Prostate gland (tissue), 2 donors: ENCODE measurements around the gene AS3MT. TPM values are rescaled to one million over a fixed set of nuclear protein-coding genes. Genes with fewer than 3 reads are reported as not detected.

Source experiments
- DNase-seq: peaks from one replicate; pipeline ENCODE4 v3.0.0-alpha.2; 2019; ENCODE audit warnings: low spot score
- H3K27ac ChIP-seq, 2 donors: fragments of 200-600 bp; sonication (generic); 2 replicates each; pipeline ENCODE4 v1.5.1; 2017 to 2019
- H3K27me3 ChIP-seq: fragments of 200-600 bp; sonication (generic); replicated peaks from 2 replicates; pipeline ENCODE4 v1.5.1; 2019; ENCODE audit not compliant: insufficient read depth
- H3K36me3 ChIP-seq, 2 donors: fragments of 200-600 bp; sonication (generic); 1 replicate in 1 of 2; 2 replicates in 1 of 2; pipeline versions ENCODE4 v1.5.1 to v1.8.1; 2017 to 2019
- H3K4me1 ChIP-seq: fragments of 200-600 bp; sonication (generic); replicated peaks from 2 replicates; pipeline ENCODE4 v1.5.1; 2019
- H3K4me3 ChIP-seq, 2 donors: fragments of 200-600 bp; sonication (generic); 2 replicates each; pipeline ENCODE4 v1.5.1; 2017 to 2019
- H3K9me3 ChIP-seq: fragments of 200-600 bp; sonication (generic); 2 replicates; pipeline ENCODE4 v1.5.1; 2017
- POLR2A ChIP-seq: fragments of 450-650 bp; IDR thresholded peaks from one replicate; pipeline ENCODE4 v1.6.1; 2016; ENCODE audit warnings: antibody characterized with exemption, mild to moderate bottlenecking
- POLR2AphosphoS5 ChIP-seq: sonication (generic); formaldehyde crosslinking; IDR thresholded peaks from one replicate; pipeline ENCODE4 v1.6.1; 2017; ENCODE audit warnings: antibody characterized with exemption
- WGBS: methylation state at CpG from one replicate; pipeline ENCODE4 v1.1.5; 2018; 5-methylcytosine and 5-hydroxymethylcytosine counted together
- intact Hi-C: fragments of 100-400 bp; cut with DNase I; formaldehyde crosslinking; loops from one replicate; pipeline ENCODE4 v1.14.2; 2022
- total RNA-seq, 2 donors: library from RNA; depleted of rRNA; stranded (reverse); fragments of >200 nt; gene quantifications; one replicate each; pipeline ENCODE4 v1.1.0, GENCODE V29; 2016
- TF ChIP-seq, protein P1 (sequence below), 4 experiments: fragments of 200-600 bp in 2 of 4; fragments of 450-650 bp in 2 of 4; sonication (generic) in 2 of 4; IDR thresholded peaks; 1 replicate in 3 of 4; 2 replicates in 1 of 4; pipeline ENCODE4 v1.5.1; 2016 to 2019; ENCODE audit warnings: antibody characterized with exemption in 4 of 4, mild to moderate bottlenecking in 2 of 4, moderate library complexity in 2 of 4

The AS3MT gene
- total RNA-seq, 2 donors from 2014 or later: 8.4 to 17.4 TPM

DNA sequence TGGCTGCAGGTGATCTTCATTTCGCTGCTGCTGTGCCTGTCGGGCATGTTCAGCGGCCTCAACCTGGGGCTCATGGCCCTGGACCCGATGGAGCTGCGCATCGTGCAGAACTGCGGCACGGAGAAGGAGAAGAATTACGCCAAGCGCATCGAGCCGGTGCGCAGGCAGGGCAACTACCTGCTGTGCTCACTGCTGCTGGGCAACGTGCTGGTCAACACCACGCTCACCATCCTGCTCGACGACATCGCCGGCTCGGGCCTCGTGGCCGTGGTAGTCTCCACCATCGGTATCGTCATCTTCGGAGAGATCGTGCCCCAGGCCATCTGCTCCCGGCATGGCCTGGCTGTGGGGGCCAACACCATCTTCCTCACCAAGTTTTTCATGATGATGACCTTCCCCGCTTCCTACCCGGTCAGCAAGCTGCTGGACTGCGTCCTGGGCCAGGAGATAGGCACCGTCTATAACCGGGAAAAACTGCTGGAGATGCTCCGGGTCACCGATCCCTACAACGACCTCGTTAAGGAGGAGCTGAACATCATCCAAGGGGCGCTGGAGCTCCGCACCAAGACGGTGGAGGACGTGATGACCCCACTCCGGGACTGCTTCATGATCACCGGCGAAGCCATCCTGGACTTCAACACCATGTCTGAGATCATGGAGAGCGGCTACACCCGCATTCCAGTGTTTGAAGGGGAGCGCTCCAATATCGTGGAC, 50.1 kb downstream of the AS3MT start:
- TF ChIP-seq POLR2AphosphoS5 (no peak), POLR2A (no peak)
- TF ChIP-seq, protein P1, sequence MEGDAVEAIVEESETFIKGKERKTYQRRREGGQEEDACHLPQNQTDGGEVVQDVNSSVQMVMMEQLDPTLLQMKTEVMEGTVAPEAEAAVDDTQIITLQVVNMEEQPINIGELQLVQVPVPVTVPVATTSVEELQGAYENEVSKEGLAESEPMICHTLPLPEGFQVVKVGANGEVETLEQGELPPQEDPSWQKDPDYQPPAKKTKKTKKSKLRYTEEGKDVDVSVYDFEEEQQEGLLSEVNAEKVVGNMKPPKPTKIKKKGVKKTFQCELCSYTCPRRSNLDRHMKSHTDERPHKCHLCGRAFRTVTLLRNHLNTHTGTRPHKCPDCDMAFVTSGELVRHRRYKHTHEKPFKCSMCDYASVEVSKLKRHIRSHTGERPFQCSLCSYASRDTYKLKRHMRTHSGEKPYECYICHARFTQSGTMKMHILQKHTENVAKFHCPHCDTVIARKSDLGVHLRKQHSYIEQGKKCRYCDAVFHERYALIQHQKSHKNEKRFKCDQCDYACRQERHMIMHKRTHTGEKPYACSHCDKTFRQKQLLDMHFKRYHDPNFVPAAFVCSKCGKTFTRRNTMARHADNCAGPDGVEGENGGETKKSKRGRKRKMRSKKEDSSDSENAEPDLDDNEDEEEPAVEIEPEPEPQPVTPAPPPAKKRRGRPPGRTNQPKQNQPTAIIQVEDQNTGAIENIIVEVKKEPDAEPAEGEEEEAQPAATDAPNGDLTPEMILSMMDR (IDR thresholded peaks at IDR 0.05): no peak
- Histone ChIP-seq H3K36me3 (no peaks in the 10 kb centered on the region), H3K27me3 (no peaks in the 10 kb centered on the region), H3K27ac (no peak overlapping the region), H3K4me3 (peak overlapping the region; percentile 69 to 96), H3K9me3 (no peaks in the 10 kb centered on the region), H3K4me1 (peaks cover 8% of the 10 kb centered on the region)
- intact Hi-C loops: loop anchor here (2.0 kb wide), 2 partner anchors 149 to 273 kb away; partner anchors contain the start of gene NT5C2
- DNase-seq: no peak
- 27% methylated on average over 46 of the region's 47 CpGs for WGBS

GRCh38 chr10:102919992-102920739, 50.9 kb downstream of the AS3MT start:
- TF ChIP-seq, protein P1 (IDR thresholded peaks at IDR 0.05): no peak
- TF ChIP-seq POLR2A (no peak), POLR2AphosphoS5 (no peak)
- Histone ChIP-seq H3K9me3 (no peaks in the 10 kb centered on the region), H3K27ac (no peak overlapping the region), H3K36me3 (no peaks in the 10 kb centered on the region), H3K4me1 (peaks cover 8% of the 10 kb centered on the region), H3K27me3 (no peaks in the 10 kb centered on the region), H3K4me3 (peak overlapping the region in 1 of 2 donors; percentile 96)
- no peak for DNase-seq
- 51% methylated on average over 9 of the region's 9 CpGs for WGBS
- intact Hi-C loops: loop anchor here (2.0 to 5.0 kb wide), 3 partner anchors 132 to 273 kb away; partner anchors contain the start of gene NT5C2

DNA sequence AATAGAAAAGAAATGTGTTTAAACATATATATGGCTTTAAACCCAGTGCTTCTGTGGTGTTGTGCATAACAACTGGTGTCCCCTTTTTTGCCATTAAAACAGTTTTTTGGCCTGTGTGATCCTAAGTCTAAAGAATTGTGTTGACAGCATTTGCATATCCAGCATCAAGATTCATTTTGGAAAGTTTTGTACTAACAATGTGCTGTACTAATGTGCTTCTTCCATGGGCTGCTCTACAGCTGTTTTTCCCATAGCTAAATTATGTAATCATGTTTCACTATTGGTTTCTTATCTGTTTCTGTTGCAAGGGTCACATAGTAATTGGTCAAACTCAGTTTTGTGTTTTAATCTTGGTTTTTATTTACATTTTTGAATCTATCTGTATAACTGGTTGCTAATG, 54.3 kb downstream of the AS3MT start:
- DNase-seq: no peak
- intact Hi-C loops: loop anchor here (5.0 kb wide), 1 partner anchor 129 kb away; no protein-coding TSS in a partner anchor
- TF ChIP-seq, protein P1 (IDR thresholded peaks at IDR 0.05): no peak
- TF ChIP-seq POLR2A: no peak
- no peak for TF ChIP-seq POLR2AphosphoS5
- Histone ChIP-seq H3K36me3 (no peaks in the 10 kb centered on the region), H3K9me3 (no peaks in the 10 kb centered on the region), H3K27ac (no peak overlapping the region), H3K4me3 (no peak overlapping the region), H3K4me1 (peaks cover 8% of the 10 kb centered on the region), H3K27me3 (no peaks in the 10 kb centered on the region)

GRCh38 chr10:102926842-102927241, 57.6 kb downstream of the AS3MT start:
- DNase-seq: no peak
- Histone ChIP-seq H3K4me3 (no peak overlapping the region), H3K36me3 (no peaks in the 10 kb centered on the region), H3K27me3 (no peaks in the 10 kb centered on the region), H3K27ac (no peak overlapping the region), H3K9me3 (no peaks in the 10 kb centered on the region), H3K4me1 (no peaks in the 10 kb centered on the region)
- intact Hi-C loops: no loop called here
- TF ChIP-seq POLR2A: no peak
- TF ChIP-seq, protein P1 (IDR thresholded peaks at IDR 0.05): no peak
- no peak for TF ChIP-seq POLR2AphosphoS5
- WGBS: 78% methylated on average over 6 of the region's 6 CpGs
